ENCODE measurements around the gene BHLHE40.
A peak's percentile ranks its signal among the peaks of the same experiment; 100 is the strongest.
"Not testable (repeated sequence)": the region's sequence is repeated elsewhere in the genome, so short reads cannot be mapped to it uniquely, and the experiment has no call there.

Gene BHLHE40

DNA sequence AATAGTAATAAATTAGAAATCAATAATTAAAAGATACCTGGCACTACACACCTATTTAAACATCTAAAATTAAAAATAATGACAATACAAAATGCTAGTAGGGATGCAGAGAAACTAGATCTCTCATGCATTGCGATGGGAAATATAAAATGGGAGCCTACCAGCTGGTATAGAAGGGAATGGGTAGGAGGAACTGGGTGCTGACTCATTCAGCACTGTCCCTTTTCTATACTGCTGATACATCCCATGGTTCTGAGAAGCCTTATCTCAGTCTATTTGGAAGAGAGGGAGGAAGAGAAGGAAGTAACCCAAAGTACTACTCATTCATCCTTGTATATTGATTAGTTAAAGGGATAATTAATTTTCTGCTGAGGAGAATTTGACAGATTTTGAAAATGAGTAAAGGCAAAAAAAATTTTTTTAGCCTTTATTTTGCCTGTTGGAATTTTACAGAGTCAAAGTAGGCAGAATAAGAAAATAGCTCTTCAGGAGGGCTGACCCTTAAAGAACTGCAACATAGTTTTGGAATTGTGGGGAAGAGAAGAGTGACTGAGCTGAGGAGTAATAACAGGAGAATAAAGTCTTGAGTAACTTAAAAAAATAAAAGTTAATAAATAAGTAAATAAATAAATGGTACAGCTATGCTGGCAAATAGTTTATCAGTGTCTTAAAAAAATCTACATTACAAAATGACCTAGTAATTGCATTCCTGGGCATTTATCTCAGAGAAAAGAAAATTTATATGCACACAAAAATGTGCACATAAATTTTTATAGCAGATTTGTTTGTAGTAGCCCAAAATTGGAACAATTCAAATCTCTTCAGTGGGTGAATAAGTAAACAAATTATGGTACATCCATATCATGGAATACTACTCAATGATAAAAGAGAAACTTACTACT, 15.3 kb upstream of the BHLHE40 start:
- no peak for DNase-seq

DNA sequence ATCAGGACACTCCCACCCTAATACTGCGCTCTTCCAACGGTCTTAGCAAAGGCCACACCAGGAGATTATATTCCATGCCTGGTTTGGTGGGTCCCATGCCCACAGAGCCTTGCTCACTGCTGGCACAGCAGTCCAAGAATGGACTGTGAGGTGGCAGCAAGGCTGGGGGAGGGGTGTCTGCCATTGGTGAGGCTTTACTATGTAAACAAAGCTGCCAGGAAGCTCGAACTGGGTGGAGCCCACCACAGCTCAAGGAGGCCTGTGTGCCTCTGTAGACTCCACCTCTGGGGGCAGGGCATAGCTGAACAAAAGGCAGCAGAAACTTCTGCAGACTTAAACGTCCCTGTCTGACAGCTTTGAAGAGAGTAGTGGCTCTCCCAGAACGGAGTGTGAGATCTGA, 13.2 kb upstream of the BHLHE40 start:
- DNase-seq, result not testable (repeated sequence)

DNA sequence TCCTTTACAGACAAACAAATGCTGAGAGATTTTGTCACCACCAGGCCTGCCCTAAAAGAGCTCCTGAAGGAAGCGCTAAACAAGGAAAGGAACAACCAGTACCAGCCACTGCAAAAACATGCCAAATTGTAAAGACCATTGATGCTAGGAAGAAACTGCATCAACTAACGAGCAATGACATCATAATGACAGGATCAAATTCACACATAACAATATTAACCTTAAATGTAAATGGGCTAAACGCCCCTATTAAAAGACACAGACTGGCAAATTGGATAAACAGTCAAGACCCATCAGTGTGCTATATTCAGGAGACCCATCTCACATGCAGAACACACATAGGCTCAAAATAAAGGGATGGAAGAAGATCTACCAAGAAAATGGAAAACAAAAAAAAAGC, 11.6 kb upstream of the BHLHE40 start:
- DNase-seq, result not testable (repeated sequence)

DNA sequence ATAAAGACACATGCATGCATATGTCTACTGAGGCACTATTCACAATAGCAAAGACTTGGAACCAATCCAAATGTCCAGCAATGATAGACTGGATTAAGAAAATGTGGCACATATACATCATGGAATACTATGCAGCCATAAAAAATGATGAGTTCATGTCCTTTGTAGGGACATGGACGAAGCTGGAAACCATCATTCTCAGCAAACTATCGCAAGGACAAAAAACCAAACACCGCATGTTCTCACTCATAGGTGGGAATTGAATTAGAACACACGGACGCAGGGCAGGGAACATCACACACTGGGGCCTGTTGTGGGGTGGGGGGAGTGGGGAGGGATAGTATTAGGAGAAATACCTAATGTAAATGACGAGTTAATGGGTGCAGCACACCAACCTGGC, 7.8 kb upstream of the BHLHE40 start:
- DNase-seq, result not testable (repeated sequence)

DNA sequence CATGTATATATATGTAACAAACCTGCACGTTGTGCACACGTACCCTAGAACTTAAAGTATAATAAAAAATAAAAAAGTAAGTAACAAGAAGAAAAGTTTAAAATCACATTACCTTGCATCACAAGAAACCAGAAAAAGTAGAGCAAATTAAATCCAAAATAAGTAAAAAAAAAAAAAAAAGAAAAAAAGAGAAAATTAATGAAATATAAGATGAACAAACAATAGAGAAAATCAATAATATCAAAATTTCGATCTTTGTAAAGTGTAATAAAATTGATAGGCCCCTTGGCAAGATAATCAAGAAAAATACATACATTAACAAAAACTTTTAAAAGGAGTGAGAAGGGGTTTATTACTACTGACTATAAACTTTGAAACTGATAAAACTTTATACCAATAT, 7.4 kb upstream of the BHLHE40 start:
- no peak for DNase-seq

DNA sequence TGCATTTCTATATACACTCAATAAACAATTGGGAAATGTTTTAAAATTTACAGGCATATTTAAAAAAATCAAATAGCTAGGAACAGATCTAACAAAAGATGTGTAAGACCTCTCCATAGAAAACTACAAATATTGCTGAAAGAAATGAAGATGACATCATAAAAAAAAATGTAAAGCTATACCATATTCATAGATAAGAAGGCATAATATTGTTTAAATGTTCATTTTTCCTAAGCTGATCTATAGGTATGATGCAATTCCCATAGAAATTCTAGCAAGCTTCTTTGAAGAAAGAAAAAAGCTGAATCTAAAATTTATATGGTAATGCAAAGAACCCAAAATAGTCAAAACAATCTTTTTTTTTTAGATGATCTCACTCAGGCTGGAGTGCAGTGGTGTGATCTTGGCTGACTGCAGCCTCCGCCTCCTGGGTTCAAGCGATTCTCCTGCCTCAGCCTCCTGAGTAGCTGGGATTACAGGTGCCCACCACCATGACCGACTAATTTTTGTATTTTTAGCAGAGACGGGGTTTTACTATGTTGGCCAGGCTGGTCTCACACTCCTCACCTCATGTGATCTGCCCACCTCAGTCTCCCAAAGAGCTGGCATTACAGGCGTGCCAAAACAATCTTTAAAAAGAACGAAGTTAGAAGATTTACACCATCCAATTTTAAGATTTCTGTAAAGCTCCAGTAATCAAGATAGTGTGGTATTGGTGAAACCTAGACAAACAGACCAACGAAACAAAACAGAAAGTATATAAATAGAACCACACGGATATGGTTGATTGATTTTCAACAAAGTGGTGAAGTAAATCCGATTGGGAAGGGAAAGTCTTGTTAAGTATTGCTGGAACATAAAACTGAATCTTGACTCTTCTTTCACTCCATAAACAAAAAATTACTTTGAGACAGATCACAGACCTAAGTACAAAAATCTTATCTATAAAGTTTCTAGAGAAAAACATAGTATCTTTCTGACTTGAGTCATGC, 6.3 kb upstream of the BHLHE40 start:
- no peak for DNase-seq

DNA sequence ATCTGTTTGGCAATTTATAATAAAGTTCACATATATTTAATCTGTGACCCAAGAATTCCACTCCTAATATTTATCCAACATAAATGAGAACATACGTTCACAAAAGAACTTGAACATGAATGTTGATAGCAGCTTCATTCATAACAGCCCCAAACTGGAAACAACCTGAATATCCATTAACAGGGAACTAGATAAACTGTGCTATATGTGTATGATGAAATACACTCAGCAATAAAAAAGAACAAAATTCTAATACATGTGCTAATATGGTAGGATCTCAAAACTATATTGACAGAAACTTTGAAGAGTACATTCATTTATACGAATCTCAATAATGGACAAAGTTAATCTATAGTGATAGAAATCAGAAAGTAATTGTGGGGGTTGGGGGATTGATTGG, 5.1 kb upstream of the BHLHE40 start:
- no peak for DNase-seq

DNA sequence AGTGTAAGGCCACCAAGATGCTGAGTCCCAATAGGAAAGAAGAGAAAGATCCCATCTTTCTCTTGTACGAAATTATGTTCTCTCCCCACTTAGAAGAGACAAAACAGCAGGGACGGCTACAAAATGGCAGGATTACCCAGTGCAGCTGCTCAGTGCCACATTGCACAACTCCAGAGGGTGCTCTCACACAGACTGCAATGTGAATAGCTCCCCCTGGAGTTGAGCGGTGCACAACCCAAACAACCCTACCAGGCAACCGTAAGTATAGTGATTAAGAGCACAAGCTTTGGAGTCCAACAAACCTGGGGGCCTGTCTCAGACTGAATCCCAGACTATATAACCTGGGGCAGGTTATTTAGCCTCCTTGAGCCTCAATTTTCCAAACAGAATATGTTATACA, 3.1 kb upstream of the BHLHE40 start:
- peak; percentile 82 for DNase-seq

DNA sequence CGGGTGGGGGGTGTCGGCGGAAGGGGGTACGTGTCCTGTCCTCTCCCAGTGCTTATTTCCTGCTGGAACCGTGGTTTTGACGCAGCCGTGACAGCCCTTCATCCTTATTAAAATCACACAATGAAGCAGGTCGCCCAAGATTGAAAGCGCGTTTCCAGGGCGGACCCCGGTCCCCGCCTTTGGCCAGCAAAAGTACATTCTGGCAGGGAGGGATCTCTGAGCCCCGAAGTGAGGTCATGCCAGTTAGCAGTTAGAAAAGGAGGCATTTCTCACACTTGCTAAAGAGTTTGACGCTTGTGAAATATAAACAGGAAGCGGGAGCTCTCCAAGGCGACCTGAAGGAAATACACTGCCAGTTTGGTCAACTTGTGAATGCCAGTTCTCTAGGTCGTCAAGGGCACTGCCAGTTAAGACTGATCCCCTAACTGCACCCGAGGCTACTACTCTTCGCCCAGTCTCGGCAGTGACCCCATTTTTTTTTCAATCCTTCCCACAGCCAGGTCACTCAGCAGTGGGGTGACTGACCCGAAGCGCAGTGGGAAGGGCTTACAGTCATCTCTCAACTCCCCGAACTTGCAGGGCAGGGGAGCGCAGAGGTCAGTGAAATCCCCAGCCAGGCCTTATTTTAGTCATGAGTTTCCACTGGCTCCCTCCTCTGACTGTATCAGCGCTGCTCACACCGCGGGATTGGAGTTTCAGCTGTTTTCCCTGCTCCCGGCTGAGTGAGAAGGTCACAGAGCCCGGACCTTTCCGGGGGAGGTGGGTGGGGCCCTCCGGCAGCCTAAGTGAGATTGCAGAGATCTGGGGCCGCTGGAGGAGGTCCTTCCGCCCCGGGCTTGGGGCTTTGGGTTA, 2.0 kb upstream of the BHLHE40 start:
- peak; percentile 92 for DNase-seq

DNA sequence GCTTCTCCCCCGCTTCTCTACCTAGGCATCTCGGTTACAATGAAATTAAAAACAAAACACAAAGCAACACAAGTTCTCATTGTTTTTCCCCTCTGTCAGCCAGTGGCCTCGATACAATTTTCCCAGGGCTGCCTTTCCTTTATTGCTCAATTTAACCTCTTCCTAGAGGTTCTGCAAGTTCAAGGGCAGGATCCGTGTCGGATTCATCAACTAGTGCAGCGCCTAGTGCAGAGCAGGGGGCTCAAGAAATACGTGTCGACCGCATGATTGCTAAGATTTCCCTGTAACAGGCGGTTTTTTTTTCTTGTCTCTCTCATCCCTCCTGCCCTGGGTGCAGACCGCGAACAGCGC, 1.4 kb upstream of the BHLHE40 start:
- DNase-seq, result peak; percentile 73

DNA sequence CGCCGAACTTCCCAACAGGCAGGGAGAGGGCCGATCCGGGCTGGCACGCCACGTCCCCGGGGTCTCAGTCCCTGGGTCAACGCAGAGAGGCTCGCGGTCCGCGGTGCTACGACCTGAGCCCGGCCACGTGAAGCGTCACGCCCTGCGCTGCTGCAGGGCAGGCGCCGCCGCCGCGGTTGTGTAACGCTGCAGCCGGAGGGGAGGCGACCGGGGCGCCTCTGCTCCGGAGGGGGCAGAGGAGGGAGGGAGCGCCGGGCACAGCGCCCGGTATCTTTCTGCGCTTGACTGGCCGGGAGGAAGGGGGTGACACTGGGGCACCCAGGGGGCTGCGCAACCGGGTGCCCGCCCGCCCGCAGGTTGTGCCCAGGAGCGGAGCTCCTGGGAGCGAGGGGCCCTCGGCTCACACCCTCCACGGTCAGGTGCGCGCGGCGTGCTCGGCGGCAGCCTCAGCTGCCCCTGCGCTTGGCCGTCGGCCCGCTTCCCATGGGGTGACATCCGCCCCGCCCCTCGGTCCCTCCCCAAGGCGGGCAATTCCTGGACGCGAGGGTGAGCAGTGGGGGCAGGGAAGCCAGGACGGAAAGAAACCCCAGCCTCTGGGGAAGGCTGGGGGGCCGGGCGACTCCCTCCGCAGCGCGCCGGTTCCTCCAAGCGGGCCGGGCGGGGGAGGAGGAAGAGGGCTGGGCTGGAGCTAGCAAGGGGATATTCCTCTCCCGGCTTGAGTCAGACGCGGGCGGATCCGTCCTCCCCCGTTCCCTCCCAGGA, 852 bp upstream of the BHLHE40 start:
- peak; percentile 95 for DNase-seq

DNA sequence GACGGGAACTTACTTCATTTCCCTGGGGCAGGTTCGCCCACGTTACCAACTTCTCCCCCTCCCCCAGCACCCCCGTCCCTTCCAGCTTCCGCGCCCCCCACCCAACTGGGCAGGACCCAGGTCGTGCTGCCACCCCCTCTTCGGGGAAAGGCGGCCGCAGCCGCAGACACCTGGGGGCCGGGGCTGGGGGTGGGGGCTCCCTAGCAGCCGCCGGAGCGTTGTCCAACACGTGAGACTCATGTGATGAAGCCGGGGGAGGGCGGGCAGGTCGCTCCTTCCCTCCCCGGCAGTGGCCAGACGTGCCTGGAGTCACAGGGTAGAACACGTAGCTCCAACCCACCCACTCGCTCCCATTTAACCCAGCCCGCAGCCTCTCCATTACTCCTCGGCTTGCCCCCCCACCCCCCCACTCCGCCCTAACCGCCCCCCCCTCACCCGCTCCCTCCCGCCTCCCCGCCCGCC, 240 bp upstream of the BHLHE40 start:
- DNase-seq, result peak; percentile 96

DNA sequence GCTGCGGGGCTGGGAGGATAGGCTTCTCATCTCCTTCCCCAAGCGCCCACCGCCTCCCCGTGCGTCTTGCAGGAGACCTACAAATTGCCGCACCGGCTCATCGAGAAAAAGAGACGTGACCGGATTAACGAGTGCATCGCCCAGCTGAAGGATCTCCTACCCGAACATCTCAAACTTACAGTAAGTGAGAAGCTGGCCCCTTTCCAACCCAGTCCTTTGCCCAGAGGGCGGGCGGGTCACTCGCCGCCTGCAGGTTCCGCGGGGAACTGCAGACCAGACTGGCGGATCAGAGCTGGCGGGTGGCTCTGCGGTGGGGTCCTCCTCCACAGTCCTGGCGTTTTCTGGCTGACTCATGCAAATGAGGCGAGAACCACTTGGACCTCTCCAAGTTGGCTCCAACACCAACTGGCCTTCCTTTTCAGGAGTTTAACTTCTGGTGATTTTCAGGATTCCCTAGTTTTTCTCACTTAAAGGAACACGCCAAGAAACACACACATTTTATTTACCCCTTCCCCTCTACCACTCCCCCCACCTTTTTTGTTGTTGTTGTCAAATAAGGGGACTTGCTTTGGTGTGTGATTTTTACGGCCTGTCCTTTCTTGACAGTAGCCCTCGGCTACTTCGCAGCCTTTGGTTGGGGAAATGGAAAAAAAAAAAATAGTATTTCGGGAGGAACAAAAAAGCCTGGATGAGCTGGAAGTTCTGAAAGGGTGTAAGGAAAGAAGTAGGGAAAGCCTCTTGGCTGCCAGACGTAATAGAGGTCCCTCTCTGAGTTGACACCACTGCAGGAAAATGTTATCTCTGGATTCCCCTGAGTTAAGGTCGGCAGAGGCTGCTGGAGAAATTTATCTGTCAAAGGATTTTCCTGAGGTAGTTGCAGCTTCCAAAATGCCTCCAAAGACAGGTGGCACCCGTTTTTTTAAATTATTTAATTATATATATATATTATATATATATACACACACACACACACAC, 1.3 kb downstream of the BHLHE40 start:
- DNase-seq, result peak; percentile 73

DNA sequence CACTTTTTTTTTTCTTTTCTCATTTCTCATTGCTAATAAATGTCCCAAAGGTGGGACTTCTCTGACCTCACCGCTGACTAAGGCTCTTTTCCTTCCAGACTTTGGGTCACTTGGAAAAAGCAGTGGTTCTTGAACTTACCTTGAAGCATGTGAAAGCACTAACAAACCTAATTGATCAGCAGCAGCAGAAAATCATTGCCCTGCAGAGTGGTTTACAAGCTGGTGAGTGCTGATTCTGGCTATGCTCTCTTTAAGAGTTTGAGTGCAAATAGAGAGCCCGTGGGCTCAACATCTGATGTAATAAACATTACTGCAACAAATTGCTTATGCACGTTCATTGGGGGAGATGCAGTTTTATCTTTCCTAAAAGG, 2.0 kb downstream of the BHLHE40 start:
- DNase-seq, result no peak

DNA sequence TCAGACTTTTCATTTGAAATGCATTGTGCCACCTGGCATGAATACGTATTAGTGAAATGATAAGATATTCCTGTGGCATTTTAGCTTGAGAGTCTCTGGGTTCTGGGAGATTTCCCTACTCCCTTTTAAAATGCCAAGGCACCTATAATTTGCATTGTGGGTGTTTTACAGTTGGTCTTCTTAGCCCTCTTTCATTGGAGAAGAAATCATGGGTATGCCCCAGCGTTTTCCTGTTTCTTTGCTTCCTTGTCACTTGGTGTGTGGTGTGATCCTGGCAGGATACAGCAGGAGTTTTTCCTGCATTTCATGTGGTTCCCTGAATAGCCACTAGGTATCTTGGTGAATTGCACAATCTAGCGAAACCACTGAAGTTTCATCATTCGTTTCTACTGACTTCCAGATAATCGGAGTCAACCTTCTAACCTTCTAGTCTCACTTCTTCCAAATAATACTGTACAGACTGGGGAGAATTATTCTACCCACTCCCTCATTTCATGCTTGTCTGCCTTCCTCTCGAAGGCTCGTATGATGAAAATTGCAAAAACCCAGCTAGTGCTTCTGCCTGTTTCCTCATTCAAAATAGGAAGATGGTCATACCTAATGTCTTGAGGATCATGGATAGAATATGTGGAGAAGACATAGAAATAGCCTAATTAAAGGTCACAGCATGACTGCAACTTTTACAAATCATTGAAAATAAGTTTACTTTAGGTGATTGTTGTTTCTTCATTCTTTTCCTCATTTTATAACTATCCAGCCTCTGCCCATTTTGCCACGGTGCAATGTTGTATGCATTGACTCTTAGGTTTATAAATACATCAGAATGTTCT, 2.6 kb downstream of the BHLHE40 start:
- peak; percentile 60 for DNase-seq

DNA sequence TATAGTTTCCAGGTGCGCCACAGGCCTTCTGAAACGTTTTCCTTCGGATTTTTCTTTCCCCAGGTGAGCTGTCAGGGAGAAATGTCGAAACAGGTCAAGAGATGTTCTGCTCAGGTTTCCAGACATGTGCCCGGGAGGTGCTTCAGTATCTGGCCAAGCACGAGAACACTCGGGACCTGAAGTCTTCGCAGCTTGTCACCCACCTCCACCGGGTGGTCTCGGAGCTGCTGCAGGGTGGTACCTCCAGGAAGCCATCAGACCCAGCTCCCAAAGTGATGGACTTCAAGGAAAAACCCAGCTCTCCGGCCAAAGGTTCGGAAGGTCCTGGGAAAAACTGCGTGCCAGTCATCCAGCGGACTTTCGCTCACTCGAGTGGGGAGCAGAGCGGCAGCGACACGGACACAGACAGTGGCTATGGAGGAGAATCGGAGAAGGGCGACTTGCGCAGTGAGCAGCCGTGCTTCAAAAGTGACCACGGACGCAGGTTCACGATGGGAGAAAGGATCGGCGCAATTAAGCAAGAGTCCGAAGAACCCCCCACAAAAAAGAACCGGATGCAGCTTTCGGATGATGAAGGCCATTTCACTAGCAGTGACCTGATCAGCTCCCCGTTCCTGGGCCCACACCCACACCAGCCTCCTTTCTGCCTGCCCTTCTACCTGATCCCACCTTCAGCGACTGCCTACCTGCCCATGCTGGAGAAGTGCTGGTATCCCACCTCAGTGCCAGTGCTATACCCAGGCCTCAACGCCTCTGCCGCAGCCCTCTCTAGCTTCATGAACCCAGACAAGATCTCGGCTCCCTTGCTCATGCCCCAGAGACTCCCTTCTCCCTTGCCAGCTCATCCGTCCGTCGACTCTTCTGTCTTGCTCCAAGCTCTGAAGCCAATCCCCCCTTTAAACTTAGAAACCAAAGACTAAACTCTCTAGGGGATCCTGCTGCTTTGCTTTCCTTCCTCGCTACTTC, 3.8 kb downstream of the BHLHE40 start:
- DNase-seq, result no peak

DNA sequence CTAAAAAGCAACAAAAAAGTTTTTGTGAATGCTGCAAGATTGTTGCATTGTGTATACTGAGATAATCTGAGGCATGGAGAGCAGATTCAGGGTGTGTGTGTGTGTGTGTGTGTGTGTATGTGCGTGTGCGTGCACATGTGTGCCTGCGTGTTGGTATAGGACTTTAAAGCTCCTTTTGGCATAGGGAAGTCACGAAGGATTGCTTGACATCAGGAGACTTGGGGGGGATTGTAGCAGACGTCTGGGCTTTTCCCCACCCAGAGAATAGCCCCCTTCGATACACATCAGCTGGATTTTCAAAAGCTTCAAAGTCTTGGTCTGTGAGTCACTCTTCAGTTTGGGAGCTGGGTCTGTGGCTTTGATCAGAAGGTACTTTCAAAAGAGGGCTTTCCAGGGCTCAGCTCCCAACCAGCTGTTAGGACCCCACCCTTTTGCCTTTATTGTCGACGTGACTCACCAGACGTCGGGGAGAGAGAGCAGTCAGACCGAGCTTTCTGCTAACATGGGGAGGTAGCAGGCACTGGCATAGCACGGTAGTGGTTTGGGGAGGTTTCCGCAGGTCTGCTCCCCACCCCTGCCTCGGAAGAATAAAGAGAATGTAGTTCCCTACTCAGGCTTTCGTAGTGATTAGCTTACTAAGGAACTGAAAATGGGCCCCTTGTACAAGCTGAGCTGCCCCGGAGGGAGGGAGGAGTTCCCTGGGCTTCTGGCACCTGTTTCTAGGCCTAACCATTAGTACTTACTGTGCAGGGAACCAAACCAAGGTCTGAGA, 4.7 kb downstream of the BHLHE40 start:
- DNase-seq, result no peak

DNA sequence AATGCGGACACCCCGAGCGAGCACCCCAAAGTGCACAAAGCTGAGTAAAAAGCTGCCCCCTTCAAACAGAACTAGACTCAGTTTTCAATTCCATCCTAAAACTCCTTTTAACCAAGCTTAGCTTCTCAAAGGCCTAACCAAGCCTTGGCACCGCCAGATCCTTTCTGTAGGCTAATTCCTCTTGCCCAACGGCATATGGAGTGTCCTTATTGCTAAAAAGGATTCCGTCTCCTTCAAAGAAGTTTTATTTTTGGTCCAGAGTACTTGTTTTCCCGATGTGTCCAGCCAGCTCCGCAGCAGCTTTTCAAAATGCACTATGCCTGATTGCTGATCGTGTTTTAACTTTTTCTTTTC, 5.3 kb downstream of the BHLHE40 start:
- DNase-seq, result no peak
